HepG2 (cell line): ENCODE data around the gene POLG2. TPM values are rescaled to one million over a fixed set of nuclear protein-coding genes. Genes with fewer than 3 reads are reported as not detected.

ENCODE experiments used
- HNF1B ChIP-seq: sonication (generic); formaldehyde crosslinking; IDR thresholded peaks from 2 replicates; pipeline ENCODE4 v1.5.1; 2020; ENCODE audit warnings: mild to moderate bottlenecking, moderate library complexity, missing genetic modification reagents
- PBX3 ChIP-seq: sonication (generic); formaldehyde crosslinking; IDR thresholded peaks from 2 replicates; pipeline ENCODE4 v1.8.1; 2023; ENCODE audit warnings: missing genetic modification reagents, inconsistent platforms, borderline replicate concordance
- REL ChIP-seq: sonication (generic); formaldehyde crosslinking; conservative IDR thresholded peaks from 2 replicates; pipeline ENCODE4 v1.8.0; 2022; ENCODE audit warnings: mild to moderate bottlenecking, missing genetic modification reagents, moderate library complexity
- SMAD1 ChIP-seq: sonication (generic); formaldehyde crosslinking; IDR thresholded peaks from 2 replicates; pipeline ENCODE4 v1.4.0; 2020; ENCODE audit warnings: missing genetic modification reagents, low read depth, mild to moderate bottlenecking, borderline replicate concordance
- ZNF234 ChIP-seq: sonication (generic); formaldehyde crosslinking; conservative IDR thresholded peaks from 2 replicates; pipeline ENCODE4 v1.5.1; 2020; ENCODE audit warnings: mild to moderate bottlenecking, missing genetic modification reagents
- ZNF609 ChIP-seq: sonication (generic); formaldehyde crosslinking; IDR thresholded peaks from 2 replicates; pipeline ENCODE4 v1.4.0; 2020; ENCODE audit warnings: mild to moderate bottlenecking, missing genetic modification reagents, borderline replicate concordance
- ZNF619 ChIP-seq: sonication (generic); formaldehyde crosslinking; IDR thresholded peaks from 2 replicates; pipeline ENCODE4 v1.4.0; 2020; ENCODE audit warnings: mild to moderate bottlenecking, missing genetic modification reagents
- ZNF720 ChIP-seq: sonication (generic); formaldehyde crosslinking; IDR thresholded peaks from 2 replicates; pipeline ENCODE4 v1.4.0; 2020; ENCODE audit warnings: missing genetic modification reagents
- ZNF766 ChIP-seq: sonication (generic); formaldehyde crosslinking; IDR thresholded peaks from 2 replicates; pipeline ENCODE4 v1.5.0; 2020; ENCODE audit warnings: missing genetic modification reagents, borderline replicate concordance
- polyA plus RNA-seq, 8 experiments: library from polyadenylated mRNA; depleted of rRNA in 3 of 8; stranded (reverse) in 7 of 8; unstranded in 1 of 8; fragments of >200 nt; fragmentation: Illumina TruSeq in 4 of 8; extraction: Trizol in 4 of 8; gene quantifications; 2 replicates each; pipeline versions ENCODE4 v1.2.1 to v1.2.3, GENCODE V29; 2011 to 2016; ENCODE audit warnings: low read depth in 4 of 8, missing spikeins in 1 of 8, mixed read lengths in 1 of 8; ENCODE audit not compliant: insufficient read depth in 1 of 8
- total RNA-seq, 5 experiments: library from RNA; depleted of rRNA; stranded (reverse); fragments of >200 nt; fragmentation: Illumina TruSeq; extraction: Trizol; gene quantifications; 2 replicates each; pipeline ENCODE4 v1.2.3, GENCODE V29; 2016; ENCODE audit warnings: low read depth in 1 of 5

The POLG2 gene
- total and polyA plus RNA-seq, 2 of the 13 experiments (the other 11 are each of a cell fraction or from before 2014, with no cell fraction given): 21.1 to 25.5 TPM

GRCh38 chr17:64504769-64505339 is 8.0 kb upstream of the POLG2 start (continued):
- TF ChIP-seq HNF1B (CRISPR knock-in tag) (peak; percentile 35; the same call in 1 of the 2 replicates), ZNF234 (no peak), SMAD1 (CRISPR knock-in tag) (no peak), ZNF619 (CRISPR knock-in tag) (no peak), ZNF609 (CRISPR knock-in tag) (peak; percentile 47; the same call in 1 of the 2 replicates), ZNF720 (CRISPR knock-in tag) (no peak), PBX3 (no peak), REL (CRISPR knock-in tag) (0 out of 2 replicates have a peak, but pooled peaks have one; percentile 6), ZNF766 (CRISPR knock-in tag) (no peak)
